LoVo (cell line): Measurements from ENCODE around the gene SBF2.

Source experiments
- DNase-seq: peaks from one replicate; pipeline ENCODE4 v3.0.0-alpha.2; 2016; ENCODE audit warnings: low spot score

Gene SBF2

GRCh38 chr11:9814108-9814507 is 479.9 kb downstream of the SBF2 start:
- DNase-seq, result no peak

GRCh38 chr11:9808943-9809342 is 485.1 kb downstream of the SBF2 start:
- no peak for DNase-seq

- DNase-seq, result no peak
Measured at GRCh38 chr11:9806946-9807687, 486.9 kb downstream of the SBF2 start.

GRCh38 chr11:9804419-9804902 is 489.6 kb downstream of the SBF2 start:
- no peak for DNase-seq

- DNase-seq, result no peak
Measured at GRCh38 chr11:9803685-9804418, 490.2 kb downstream of the SBF2 start.

GRCh38 chr11:9802291-9802861 is 491.6 kb downstream of the SBF2 start:
- peak; percentile 27 for DNase-seq

GRCh38 chr11:9799886-9800285 is 494.1 kb downstream of the SBF2 start:
- DNase-seq, result no peak

- no peak for DNase-seq
Measured at GRCh38 chr11:9797300-9797699, 496.7 kb downstream of the SBF2 start.

GRCh38 chr11:9796854-9797253 is 497.2 kb downstream of the SBF2 start:
- DNase-seq, result no peak

GRCh38 chr11:9796266-9796665 is 497.8 kb downstream of the SBF2 start:
- no peak for DNase-seq

- no peak for DNase-seq
Measured at GRCh38 chr11:9790703-9791102, 503.3 kb downstream of the SBF2 start.

- DNase-seq, result no peak
Measured at GRCh38 chr11:9789910-9790309, 504.1 kb downstream of the SBF2 start.

- no peak for DNase-seq
Measured at GRCh38 chr11:9787981-9788521, 506.0 kb downstream of the SBF2 start.

GRCh38 chr11:9787260-9787659 is 506.8 kb downstream of the SBF2 start:
- DNase-seq, result peak; percentile 4

- no peak for DNase-seq
Measured at GRCh38 chr11:9784602-9785315, 509.3 kb downstream of the SBF2 start.

- DNase-seq, result no peak
Measured at GRCh38 chr11:9783986-9784385, 510.0 kb downstream of the SBF2 start.

GRCh38 chr11:9780929-9781328 is 513.1 kb downstream of the SBF2 start:
- no peak for DNase-seq

- no peak for DNase-seq
Measured at GRCh38 chr11:9777525-9777924, 516.5 kb downstream of the SBF2 start.

- DNase-seq, result no peak
Measured at GRCh38 chr11:9777066-9777465, 517.0 kb downstream of the SBF2 start.

- no peak for DNase-seq
Measured at GRCh38 chr11:9776203-9776602, 517.8 kb downstream of the SBF2 start.

- no peak for DNase-seq
Measured at GRCh38 chr11:9775398-9775779, 518.6 kb downstream of the SBF2 start.
